H1 (cell line): ENCODE results near the gene CKLF. TPM values are rescaled to one million over a fixed set of nuclear protein-coding genes. Genes with fewer than 3 reads are reported as not detected.

Experiments
- CTCF ChIA-PET: fragments of 300-600 bp; sonication (Branson Sonifier 250); formaldehyde crosslinking; loops from one replicate; lab custom pipeline; 2021; ENCODE audit not compliant: partially characterized antibody; lab: Charles Lee
- POLR2A ChIA-PET: fragments of 300-600 bp; sonication (Branson Sonifier 250); formaldehyde crosslinking; loops from one replicate; lab custom pipeline; 2021; ENCODE audit warnings: inconsistent platforms; ENCODE audit not compliant: partially characterized antibody; lab: Charles Lee
- DNase-seq, 2 experiments: peaks; one replicate each; pipeline versions ENCODE4 v3.0.0 to v3.0.0-alpha.2; 2010 to 2022; ENCODE audit warnings: low spot score in 2 of 2, low read depth in 1 of 2, mixed read lengths in 1 of 2
- FAIRE-seq: peaks from 2 replicates; lab custom pipeline; 2011; peaks lifted over from hg19 to GRCh38; lab: Jason Lieb, UNC
- H2AFZ ChIP-seq: 2 replicates; pipeline ENCODE4 v1.8.1; 2012; ENCODE audit warnings: low read length, inconsistent platforms
- H2AK5ac ChIP-seq: 2 replicates; pipeline ENCODE4 v1.6.1; 2013; ENCODE audit warnings: low read depth, low read length
- H2BK120ac ChIP-seq: replicated peaks from 2 replicates; pipeline ENCODE3; 2013; ENCODE audit warnings: low read depth, low read length, inconsistent platforms
- H2BK12ac ChIP-seq: 2 replicates; pipeline ENCODE4 v1.6.1; 2013; ENCODE audit warnings: low read depth, low read length
- H2BK15ac ChIP-seq: 2 replicates; pipeline ENCODE4 v1.6.1; 2013; ENCODE audit warnings: low read length
- H2BK20ac ChIP-seq: 2 replicates; pipeline ENCODE4 v1.6.1; 2013; ENCODE audit warnings: low read length
- H2BK5ac ChIP-seq: 2 replicates; pipeline ENCODE4 v1.6.1; 2013; ENCODE audit warnings: low read depth, low read length
- H3K14ac ChIP-seq: 2 replicates; pipeline ENCODE4 v1.6.1; 2013; ENCODE audit warnings: inconsistent platforms; ENCODE audit not compliant: insufficient read length
- H3K18ac ChIP-seq: 2 replicates; pipeline ENCODE4 v1.6.1; 2013; ENCODE audit warnings: low read length; ENCODE audit errors: extremely low read depth
- H3K23ac ChIP-seq: 2 replicates; pipeline ENCODE4 v1.6.1; 2013; ENCODE audit warnings: inconsistent platforms; ENCODE audit not compliant: insufficient read length
- H3K23me2 ChIP-seq: 2 replicates; pipeline ENCODE4 v1.6.1; 2013; ENCODE audit warnings: low read depth, low read length
- H3K27ac ChIP-seq: 2 replicates; pipeline ENCODE4 v1.6.1; 2011; ENCODE audit warnings: low read depth, low read length, inconsistent platforms
- H3K27me3 ChIP-seq, 4 experiments: replicated peaks in 1 of 4; 1 replicate in 1 of 4; 2 replicates in 3 of 4; pipeline versions ENCODE4 v1.6.1 to v1.8.1; 2011 to 2013; ENCODE audit warnings: low read length in 3 of 4, mild to moderate bottlenecking in 3 of 4, inconsistent platforms in 2 of 4, mixed read lengths in 2 of 4, moderate library complexity in 1 of 4; ENCODE audit not compliant: control insufficient read depth in 3 of 4, insufficient read depth in 3 of 4; ENCODE audit errors: extremely low read depth in 1 of 4
- H3K36me3 ChIP-seq, 4 experiments: 2 replicates each; pipeline versions ENCODE4 v1.6.1 to v1.8.1; 2011 to 2013; ENCODE audit warnings: mild to moderate bottlenecking in 4 of 4, low read length in 3 of 4, moderate library complexity in 2 of 4, control low read depth in 1 of 4, inconsistent platforms in 1 of 4; ENCODE audit not compliant: insufficient read depth in 4 of 4, control insufficient read depth in 2 of 4
- H3K4ac ChIP-seq: replicated peaks from 2 replicates; pipeline ENCODE3; 2013; ENCODE audit warnings: low read length, low read depth, mixed read lengths, inconsistent platforms; ENCODE audit not compliant: insufficient read length
- H3K4me1 ChIP-seq, 4 experiments: replicated peaks in 1 of 4; 1 replicate in 1 of 4; 2 replicates in 3 of 4; pipeline versions ENCODE4 v1.6.1 to v1.8.1; 2011 to 2013; ENCODE audit warnings: low read length in 3 of 4, inconsistent platforms in 2 of 4, mixed read lengths in 1 of 4; ENCODE audit not compliant: insufficient read depth in 4 of 4, control insufficient read depth in 3 of 4
- H3K4me2 ChIP-seq, 2 experiments: 2 replicates each; pipeline versions ENCODE4 v1.6.1 to v1.8.1; 2011 to 2013; ENCODE audit warnings: low read depth in 2 of 2, low read length in 2 of 2, control low read depth in 1 of 2, inconsistent platforms in 1 of 2, mild to moderate bottlenecking in 1 of 2; ENCODE audit not compliant: insufficient read depth in 1 of 2
- H3K4me3 ChIP-seq, 4 experiments: fragments of 200-600, 300-600 bp in 1 of 4; sonication (generic), shearing (Covaris generic), sonication (Bioruptor Twin) in 1 of 4; 2 replicates each; pipeline versions ENCODE4 v1.5.1 to v1.8.1; 2011 to 2016; ENCODE audit warnings: low read length in 4 of 4, low read depth in 3 of 4, control low read depth in 2 of 4, inconsistent platforms in 2 of 4, mild to moderate bottlenecking in 2 of 4, mixed read lengths in 1 of 4, moderate library complexity in 1 of 4; ENCODE audit not compliant: insufficient read depth in 2 of 4; ENCODE audit errors: extremely low read depth in 1 of 4
- H3K56ac ChIP-seq: replicated peaks from 2 replicates; pipeline ENCODE3; 2013; ENCODE audit warnings: low read depth, mild to moderate bottlenecking, mixed read lengths, low read length, inconsistent platforms; ENCODE audit not compliant: insufficient read length
- H3K79me1 ChIP-seq: 2 replicates; pipeline ENCODE4 v1.6.1; 2013; ENCODE audit warnings: low read depth, low read length, control low read depth
- H3K79me2 ChIP-seq, 2 experiments: 2 replicates each; pipeline versions ENCODE4 v1.6.1 to v1.8.1; 2012 to 2013; ENCODE audit warnings: low read length in 2 of 2, mild to moderate bottlenecking in 2 of 2, inconsistent platforms in 1 of 2; ENCODE audit not compliant: insufficient read depth in 2 of 2, control insufficient read depth in 1 of 2
- H3K9ac ChIP-seq, 4 experiments: replicated peaks in 1 of 4; 1 replicate in 1 of 4; 2 replicates in 3 of 4; pipeline versions ENCODE4 v1.6.1 to v1.8.1; 2011 to 2013; ENCODE audit warnings: low read depth in 3 of 4, low read length in 3 of 4, control low read depth in 2 of 4, mild to moderate bottlenecking in 2 of 4, moderate library complexity in 2 of 4, inconsistent platforms in 1 of 4; ENCODE audit errors: extremely low read depth in 1 of 4
- H3K9me3 ChIP-seq, 2 experiments: 2 replicates each; pipeline versions ENCODE4 v1.6.1 to v1.8.1; 2012 to 2013; ENCODE audit warnings: mild to moderate bottlenecking in 2 of 2, moderate library complexity in 2 of 2, control low read depth in 1 of 2, inconsistent platforms in 1 of 2, low read depth in 1 of 2, low read length in 1 of 2, mixed read lengths in 1 of 2; ENCODE audit not compliant: insufficient read depth in 2 of 2
- H4K20me1 ChIP-seq, 2 experiments: replicated peaks in 1 of 2; 2 replicates each; pipeline versions ENCODE3 to v1.8.1; 2011 to 2013; ENCODE audit warnings: inconsistent platforms in 2 of 2, low read length in 2 of 2, mild to moderate bottlenecking in 1 of 2; ENCODE audit not compliant: insufficient read depth in 2 of 2, control insufficient read depth in 1 of 2
- H4K5ac ChIP-seq: 2 replicates; pipeline ENCODE4 v1.6.1; 2013; ENCODE audit warnings: low read length, low read depth, mixed read lengths, inconsistent platforms; ENCODE audit not compliant: insufficient read length
- H4K8ac ChIP-seq: 2 replicates; pipeline ENCODE4 v1.8.0; 2013; ENCODE audit warnings: mild to moderate bottlenecking, moderate library complexity, low read length, inconsistent platforms; ENCODE audit not compliant: insufficient read depth; ENCODE audit errors: extremely low read depth
- H4K91ac ChIP-seq: replicated peaks from 2 replicates; pipeline ENCODE3; 2013; ENCODE audit warnings: low read length, mixed read lengths, inconsistent platforms; ENCODE audit not compliant: insufficient read length
- HDAC6 ChIP-seq: IDR thresholded peaks from one replicate; pipeline ENCODE4 v1.7.1; 2012; ENCODE audit warnings: low read depth, mild to moderate bottlenecking, inconsistent platforms, low read length, moderate library complexity
- SIX5 ChIP-seq: IDR thresholded peaks from 2 replicates; pipeline ENCODE4 v1.6.1; 2011; ENCODE audit warnings: mild to moderate bottlenecking, low read depth, low read length
- TCF12 ChIP-seq: IDR thresholded peaks from 2 replicates; pipeline ENCODE4 v1.6.1; 2011; ENCODE audit warnings: low read depth, mild to moderate bottlenecking, low read length
- WGBS, 2 experiments: shearing (Covaris generic) in 1 of 2; methylation state at CpG; one replicate each; pipeline versions ENCODE4 v1.1.6 to v1.1.7; 2013 to 2015; ENCODE audit warnings: low lambda C conversion rate in 2 of 2, mixed read lengths in 2 of 2, inconsistent platforms in 1 of 2, low coverage in 1 of 2, missing lambda C conversion rate in 1 of 2; ENCODE audit not compliant: insufficient replicate concordance in 2 of 2, insufficient coverage in 1 of 2, insufficient read length in 1 of 2; ENCODE audit errors: extremely low coverage in 1 of 2, missing lambda C conversion rate in 1 of 2; 5-methylcytosine and 5-hydroxymethylcytosine counted together
- polyA plus RNA-seq, 7 experiments: library from polyadenylated mRNA; depleted of rRNA in 3 of 7; stranded (reverse) in 5 of 7; unstranded in 2 of 7; fragments of >200 nt in 5 of 7; fragments of 200-250 nt in 2 of 7; gene quantifications; 1 replicate in 5 of 7; 2 replicates in 1 of 7; 4 replicates in 1 of 7; pipeline versions ENCODE4 v1.2.1 to v1.2.3, GENCODE V29; 2011 to 2013; ENCODE audit warnings: missing spikeins in 2 of 7, mixed read lengths in 2 of 7
- total RNA-seq: library from RNA; stranded (reverse); fragmentation: NEBNext Ultra II Directional; extraction: Animal tissue kit (Norgen Biotek cat#: 25700); gene quantifications from 2 replicates; pipeline ENCODE4 v1.2.1, GENCODE V29; 2021

CKLF gene
- total and polyA plus RNA-seq, 2 of the 8 experiments (the other 6 are each of a cell fraction or from before 2014, with no cell fraction given) = 21.1 to 63.5 TPM

DNA sequence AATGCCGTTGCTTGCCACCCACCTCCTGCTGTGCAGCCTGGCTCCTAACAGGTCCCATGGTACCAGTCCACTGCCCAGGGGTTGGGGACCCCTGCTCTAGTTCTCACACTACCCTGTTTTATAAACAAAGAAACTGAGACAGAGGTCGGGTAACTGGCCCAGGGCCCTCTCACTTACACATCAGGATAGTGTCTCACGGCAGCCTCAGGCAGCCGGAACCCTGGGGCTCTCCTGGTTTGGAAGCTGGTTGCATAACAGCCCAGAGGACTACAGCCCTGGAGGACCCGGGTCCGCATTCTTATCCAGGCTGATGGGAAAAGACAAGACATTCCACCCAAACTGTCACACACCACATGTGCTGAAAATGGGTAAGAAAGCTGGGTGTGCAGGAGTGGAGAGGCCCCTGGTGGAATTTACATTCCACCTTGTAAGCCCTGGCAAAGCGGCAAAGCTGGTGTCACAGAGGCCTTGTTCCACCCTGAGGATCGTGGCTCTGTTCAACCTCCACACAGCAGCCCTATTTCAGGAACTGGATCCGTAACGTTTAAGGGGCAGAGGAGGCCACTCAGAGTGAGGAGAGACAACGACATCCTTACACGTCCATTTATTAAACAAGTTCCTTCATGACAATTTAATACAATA lies 61.9 kb downstream of the CKLF start:
- WGBS, 2 experiments = 97% methylated on average over 12 of the region's 12 CpGs; no CpG with 5 or more reads in 1 of the 2 experiments
- Histone ChIP-seq H3K4me3 (no peak overlapping the region), H2BK120ac (no peak overlapping the region), H3K14ac (no peak overlapping the region), H2BK15ac (no peak overlapping the region), H2BK12ac (no peak overlapping the region), H2AK5ac (no peak overlapping the region), H4K20me1 (peaks cover 6 to 9% of the 10 kb centered on the region in 2 experiments), H2AFZ (no peak overlapping the region), H2BK5ac (no peak overlapping the region), H2BK20ac (no peak overlapping the region), H3K56ac (no peak overlapping the region), H3K27me3 (no peaks in the 10 kb centered on the region), H3K9me3 (peaks cover 0 to 7% of the 10 kb centered on the region in 2 experiments; a peak in 1 of 4 replicates), H3K4ac (no peak overlapping the region), H3K79me2 (no peaks in the 10 kb centered on the region), H3K23me2 (no peaks in the 10 kb centered on the region), H4K5ac (no peak overlapping the region), H3K23ac (no peak overlapping the region), H4K8ac (no peak overlapping the region), H3K36me3 (peaks cover 9 to 37% (median 25%) of the 10 kb centered on the region in 4 experiments; a peak in 7 of 8 replicates), H3K9ac (no peak overlapping the region), H3K18ac (no peak overlapping the region), H3K79me1 (peaks cover 2% of the 10 kb centered on the region; the same call in 1 of the 2 replicates), H4K91ac (no peak overlapping the region), H3K4me2 (no peak overlapping the region), H3K27ac (no peak overlapping the region), H3K4me1 (peaks cover 3 to 10% (median 7%) of the 10 kb centered on the region in 4 experiments)
- ChIA-PET POLR2A (interaction anchor here (0.6 to 1.2 kb wide), 2 partner anchors 60 to 467 kb away, joined by 3 to 5 read pairs; no protein-coding TSS in a partner anchor), CTCF (interaction anchor here (2.0 kb wide), 1 partner anchor 10 kb away, joined by 6 read pairs; no protein-coding TSS in a partner anchor)
- DNase-seq (no peak), FAIRE-seq (no peak)
- no peak for TF ChIP-seq TCF12
- no peak for TF ChIP-seq SIX5
- no peak for TF ChIP-seq HDAC6
